Measurements from ENCODE around the gene NPFFR1. TPM values are rescaled to one million over a fixed set of nuclear protein-coding genes. Genes with fewer than 3 reads are reported as not detected.

Gene NPFFR1
- total RNA-seq, 1 experiment from 2014 or later: not detected

DNA sequence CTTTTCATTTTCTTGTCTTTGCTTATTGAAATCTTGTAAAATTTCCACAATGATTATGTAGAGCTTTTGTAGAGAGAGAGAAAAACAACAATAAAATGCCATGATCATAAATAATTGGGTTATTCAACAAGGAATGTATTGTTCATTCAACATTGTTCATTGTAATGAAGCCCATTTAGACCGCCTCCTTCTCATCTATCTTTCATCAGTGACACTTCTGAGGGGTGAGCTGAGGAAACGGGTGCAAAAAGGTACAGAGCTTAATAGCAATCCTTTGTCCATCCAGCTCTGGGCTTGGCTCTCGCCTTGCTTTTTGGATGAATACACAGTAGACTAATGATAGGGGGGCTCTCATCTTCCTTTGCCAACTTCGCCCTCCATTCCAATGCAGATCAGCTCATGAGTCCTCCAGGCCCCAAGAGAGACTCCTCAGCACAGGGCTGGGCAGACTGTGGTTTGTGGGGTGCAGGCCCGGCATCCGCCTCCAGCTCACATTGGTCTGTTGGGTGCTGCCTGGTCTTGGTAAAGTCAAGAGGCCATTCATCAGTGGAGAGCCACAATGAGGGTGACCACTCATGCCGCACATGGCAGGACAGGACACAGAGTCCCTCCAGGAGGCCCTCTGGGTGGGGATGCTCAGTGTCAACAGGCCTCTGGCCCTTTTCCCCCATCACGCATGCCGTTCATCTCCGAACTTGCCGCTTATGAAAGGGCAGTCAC, 32.7 kb downstream of the NPFFR1 start:
- no peak overlapping the region for H2BK20ac ChIP-seq (ENCODE audit: low read depth, low read length, poor library complexity, severe bottlenecking)
- no peak overlapping the region for H3K27ac ChIP-seq (ENCODE audit: insufficient read length, low read depth, low read length)
- H2AFZ ChIP-seq (ENCODE audit: low read length): no peak overlapping the region
- H2BK15ac ChIP-seq (ENCODE audit: low read depth, low read length): no peak overlapping the region
- TF ChIP-seq CTCF (conservative IDR thresholded peaks at IDR 0.05): no peak
- no peak overlapping the region for H3K23ac ChIP-seq (ENCODE audit: insufficient read length, low read depth, low read length)
- no peak for DNase-seq
- no peak overlapping the region for H3T11ph ChIP-seq (ENCODE audit: low read length)
- no peaks in the 10 kb centered on the region for H3K9me3 ChIP-seq (ENCODE audit: control insufficient read depth, low read depth, low read length)
- no peak overlapping the region for H2BK5ac ChIP-seq (ENCODE audit: insufficient read length, low read length)
- H3K9me3 Mint-ChIP-seq: no peaks in the 10 kb centered on the region; a peak in 1 of 5 replicates
- WGBS (ENCODE audit: extremely low coverage, insufficient read length, low lambda C conversion rate): no CpG with 5 or more reads among the region's 11 CpGs
- H2BK12ac ChIP-seq (ENCODE audit: insufficient read length, low read depth, low read length): no peak overlapping the region
- H2BK120ac ChIP-seq (ENCODE audit: low read depth, low read length, poor library complexity, severe bottlenecking): no peak overlapping the region
- H3K56ac ChIP-seq (ENCODE audit: insufficient read length, low read depth, low read length): no peak overlapping the region
- H3K4me3 Mint-ChIP-seq: no peak overlapping the region
- H3K4me2 ChIP-seq (ENCODE audit: insufficient read depth, insufficient read length, low read length): no peak overlapping the region
- H3K79me2 ChIP-seq (ENCODE audit: insufficient read depth, low read length): no peaks in the 10 kb centered on the region
- peaks cover 10% of the 10 kb centered on the region for H3K27me3 Mint-ChIP-seq (ENCODE audit: low read depth)
- H3K23me2 ChIP-seq (ENCODE audit: insufficient read length, low read depth, low read length, poor library complexity, severe bottlenecking): no peaks in the 10 kb centered on the region
- H3K4me1 Mint-ChIP-seq: peaks cover 6 to 9% of the 10 kb centered on the region in 2 experiments
- no peaks in the 10 kb centered on the region for H4K20me1 ChIP-seq (ENCODE audit: control insufficient read depth, insufficient read depth, insufficient read length)
- H3K14ac ChIP-seq (ENCODE audit: insufficient read depth, low read length): no peak overlapping the region; the same call in 1 of the 2 replicates
- no peaks in the 10 kb centered on the region for H3K4me1 ChIP-seq (ENCODE audit: insufficient read depth, low read length)
- no peak overlapping the region for H3K9ac ChIP-seq (ENCODE audit: extremely low read depth, insufficient read length, low read length)
- no peak overlapping the region for H2AK5ac ChIP-seq (ENCODE audit: insufficient read length, low read length)
- no peaks in the 10 kb centered on the region for H3K36me3 Mint-ChIP-seq (ENCODE audit: insufficient read depth in 1 of 3, low read depth in 3 of 3)
- H4K5ac ChIP-seq (ENCODE audit: insufficient read length, low read depth, low read length): no peak overlapping the region
- H3K27me3 ChIP-seq (ENCODE audit: insufficient read depth, low read length): no peaks in the 10 kb centered on the region
- H4K8ac ChIP-seq (replicated peaks; ENCODE audit: insufficient read length, low read depth, low read length): no peak overlapping the region
- H3K18ac ChIP-seq (ENCODE audit: insufficient read length, low read depth, low read length): no peak overlapping the region
- H3K4ac ChIP-seq (ENCODE audit: low read depth, low read length): no peak overlapping the region
- H4K91ac ChIP-seq (ENCODE audit: insufficient read length, low read depth, low read length): no peak overlapping the region
- H3K79me1 ChIP-seq (ENCODE audit: insufficient read depth, low read depth, low read length, poor library complexity, severe bottlenecking): no peaks in the 10 kb centered on the region
- no peak overlapping the region; a peak in 1 of 7 replicates for H3K27ac Mint-ChIP-seq
